ENCODE results near the gene TMEM63C.
A peak's percentile ranks its signal among the peaks of the same experiment; 100 is the strongest.

Gene TMEM63C

DNA sequence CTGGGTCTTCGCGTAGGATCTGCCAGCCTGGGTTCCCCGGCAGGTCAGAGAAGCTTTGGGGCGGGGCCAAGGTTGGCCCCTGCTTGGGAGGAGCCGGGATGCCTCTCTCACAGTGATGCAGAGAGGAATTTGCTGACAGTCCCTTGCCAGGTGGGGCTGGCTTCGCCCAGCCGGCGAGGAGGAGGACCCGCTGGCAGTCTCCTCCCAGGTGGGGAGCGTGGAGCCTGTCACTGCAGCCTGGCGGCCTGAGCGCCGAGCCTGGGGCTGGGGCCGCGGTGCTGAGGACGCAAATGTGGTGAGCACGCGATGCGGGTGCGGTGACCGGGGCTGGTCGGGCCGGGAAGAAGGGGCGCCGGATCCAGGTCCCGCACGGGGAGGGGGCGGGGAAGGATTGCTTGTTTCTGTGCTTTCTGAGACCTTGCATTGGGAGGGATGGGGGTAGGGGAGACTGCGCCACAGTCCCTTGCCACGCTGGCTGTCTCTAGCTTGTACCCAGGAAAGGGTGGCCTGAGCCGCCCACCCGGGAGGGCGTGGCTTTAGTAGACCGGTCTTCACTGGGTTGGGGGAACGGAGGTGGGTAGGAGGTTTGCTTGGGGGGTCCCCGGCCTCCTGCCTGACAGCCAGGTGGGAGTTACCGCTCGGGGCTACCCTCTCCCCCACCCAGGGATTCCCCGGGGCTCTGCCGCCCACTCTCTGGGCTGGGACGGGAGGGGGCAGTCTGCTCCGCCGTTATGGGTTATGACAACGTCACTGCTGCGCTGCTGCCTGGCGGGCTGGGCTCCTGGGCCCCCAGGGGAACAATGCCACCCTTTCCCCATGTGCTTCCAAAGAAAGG, at the start of gene TMEM63C:
TSS of gene TMEM63C (plus strand) at position 196 of the 835 bp plus-strand sequence. CDS start 37,016 bp downstream, outside the sequence.
- DNase-seq, result peak; percentile 55

GRCh38 chr14:77131871-77132486, 49.6 kb upstream of the TMEM63C start:
- no peak for DNase-seq

- peak; percentile 21 for DNase-seq
Observed at GRCh38 chr14:77133720-77134338, 47.8 kb upstream of the TMEM63C start.

- DNase-seq, result no peak
Observed at GRCh38 chr14:77139022-77139421, 42.6 kb upstream of the TMEM63C start.

DNA sequence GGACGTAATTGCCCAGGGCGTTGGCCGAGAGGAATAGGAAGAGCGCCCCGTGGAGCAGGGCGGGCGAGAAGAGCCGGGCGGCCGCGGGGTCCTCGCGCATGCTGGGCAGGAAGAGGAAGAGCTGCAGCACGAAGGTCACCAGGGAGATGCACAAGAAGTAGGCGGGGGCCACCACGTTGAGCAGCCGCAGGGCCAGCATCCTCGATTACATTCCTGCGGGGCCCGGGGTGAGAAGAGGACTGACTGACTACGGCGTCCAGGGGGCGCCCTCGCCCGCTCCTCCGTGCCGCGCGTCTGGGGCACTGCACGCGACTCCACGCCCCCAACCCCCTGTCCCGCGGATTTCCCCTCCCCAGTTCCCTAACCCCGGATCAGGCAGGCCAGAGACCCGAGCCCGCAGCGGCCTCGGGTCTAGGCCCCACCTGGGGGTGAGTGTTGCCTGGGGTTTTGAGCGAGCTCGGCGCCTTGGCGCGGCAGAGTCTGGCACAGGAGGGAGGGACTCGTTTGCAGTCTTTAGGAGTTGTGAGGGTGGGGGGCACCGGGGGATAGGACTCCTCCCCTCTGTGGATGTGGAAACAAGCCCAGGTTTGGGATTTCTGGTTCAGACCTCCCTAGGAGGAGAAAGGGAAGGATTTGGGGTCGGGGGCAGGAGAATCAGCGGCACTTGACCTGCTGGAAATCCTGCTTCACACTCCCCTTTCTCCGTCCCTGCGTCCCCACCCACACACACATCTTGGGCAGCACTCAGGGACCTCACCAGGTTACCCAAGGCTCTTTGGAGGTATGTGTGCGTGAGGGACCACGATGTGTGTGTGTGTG, 41.8 kb upstream of the TMEM63C start:
- no peak for DNase-seq

- no peak for DNase-seq
Observed at GRCh38 chr14:77140359-77141213, 41.0 kb upstream of the TMEM63C start.

GRCh38 chr14:77141214-77142004, 40.2 kb upstream of the TMEM63C start, which contains the start of gene ZDHHC22:
Gene ZDHHC22 (minus strand): TSS chr14:77141791. CDS start chr14:77139738, 2,053 bp downstream.
- DNase-seq, result no peak

DNA sequence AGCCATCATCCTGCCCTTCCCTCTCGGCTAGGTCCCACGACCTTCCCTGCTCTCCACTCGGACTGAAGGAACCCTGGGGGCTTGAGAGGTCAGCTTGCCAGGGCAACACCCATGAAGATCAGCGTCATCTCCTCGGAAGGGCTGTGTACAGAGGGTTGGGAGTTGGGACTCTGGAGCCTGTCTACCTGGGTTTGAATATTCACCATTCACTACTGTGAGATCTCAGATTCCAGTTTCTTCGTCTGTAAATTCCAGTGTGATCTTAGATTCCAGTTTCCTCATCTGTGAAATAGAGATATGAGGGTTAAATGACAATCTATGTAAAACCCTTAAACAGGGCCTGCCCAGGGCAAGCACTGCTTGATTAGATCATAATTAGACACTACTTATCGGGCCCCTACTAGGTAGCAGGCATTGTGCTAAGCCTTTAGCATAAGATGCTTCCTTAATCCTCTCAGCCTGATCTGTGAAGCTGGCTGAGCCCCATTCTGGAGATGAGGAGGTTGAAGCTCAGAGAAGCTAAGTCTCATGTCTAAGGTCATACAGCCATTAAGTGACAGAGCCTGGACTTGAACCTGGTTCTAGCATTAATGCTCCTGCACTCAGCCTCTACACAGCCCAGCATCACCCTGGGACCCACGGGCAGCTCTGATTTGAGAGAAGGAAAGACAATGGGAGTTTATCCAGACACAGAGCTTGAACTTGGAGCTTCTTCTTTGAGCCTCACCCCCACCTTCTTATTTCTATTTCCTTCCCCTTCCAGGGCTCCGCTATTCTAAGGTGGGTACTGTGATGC, 39.4 kb upstream of the TMEM63C start:
- no peak for DNase-seq

DNA sequence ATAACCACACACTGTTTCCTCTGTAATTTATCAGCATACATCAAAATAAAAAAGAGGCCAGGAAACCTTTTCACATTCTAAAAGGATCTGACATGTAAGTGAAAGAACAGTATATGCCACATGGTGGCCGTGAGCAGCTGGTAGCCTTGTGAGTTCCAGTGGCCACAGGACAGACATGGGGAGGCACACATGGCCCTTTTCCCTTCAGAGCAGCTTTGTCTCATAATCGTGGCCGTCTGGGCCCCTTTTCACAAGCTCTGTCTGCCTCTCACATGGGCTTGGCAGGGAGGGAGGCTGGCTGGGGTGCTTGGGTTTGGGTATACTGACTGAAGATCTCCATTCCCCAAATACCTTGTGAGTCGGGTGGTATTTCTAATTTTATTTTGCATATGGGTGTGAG, 38.5 kb upstream of the TMEM63C start:
- DNase-seq, result no peak

DNA sequence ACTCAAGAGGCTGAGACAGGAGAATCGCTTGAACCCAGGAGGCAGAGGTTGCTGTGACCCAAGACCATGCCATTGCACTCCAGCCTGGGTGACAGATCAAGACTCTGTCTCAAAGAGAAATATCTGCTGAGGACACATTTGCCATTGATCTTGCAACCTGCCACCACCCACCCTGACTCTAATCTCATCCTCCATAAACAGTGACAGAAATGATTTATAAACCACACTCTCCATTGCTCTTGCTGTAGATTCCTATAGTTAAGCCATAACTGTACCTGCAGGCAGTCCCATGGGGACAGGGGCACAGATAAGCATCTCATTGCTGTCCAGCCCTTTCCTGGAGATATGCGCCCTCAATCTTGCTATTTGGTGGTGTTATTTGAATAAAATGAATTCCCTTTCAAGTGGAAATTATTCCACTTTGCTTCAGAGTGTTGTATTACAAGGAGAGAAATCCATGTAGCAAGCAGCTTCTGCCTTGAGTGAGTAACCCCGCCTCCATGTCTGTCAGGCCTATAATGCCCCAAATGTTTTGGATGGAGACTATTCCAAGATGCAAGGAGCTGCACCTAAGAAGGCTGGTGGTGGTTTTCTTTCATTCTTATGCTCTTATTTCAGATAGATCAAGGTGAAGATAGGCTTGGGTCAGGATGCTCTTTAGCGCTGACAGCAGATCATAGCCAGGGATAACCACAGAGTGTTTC, 37.0 kb upstream of the TMEM63C start:
- DNase-seq, result no peak

DNA sequence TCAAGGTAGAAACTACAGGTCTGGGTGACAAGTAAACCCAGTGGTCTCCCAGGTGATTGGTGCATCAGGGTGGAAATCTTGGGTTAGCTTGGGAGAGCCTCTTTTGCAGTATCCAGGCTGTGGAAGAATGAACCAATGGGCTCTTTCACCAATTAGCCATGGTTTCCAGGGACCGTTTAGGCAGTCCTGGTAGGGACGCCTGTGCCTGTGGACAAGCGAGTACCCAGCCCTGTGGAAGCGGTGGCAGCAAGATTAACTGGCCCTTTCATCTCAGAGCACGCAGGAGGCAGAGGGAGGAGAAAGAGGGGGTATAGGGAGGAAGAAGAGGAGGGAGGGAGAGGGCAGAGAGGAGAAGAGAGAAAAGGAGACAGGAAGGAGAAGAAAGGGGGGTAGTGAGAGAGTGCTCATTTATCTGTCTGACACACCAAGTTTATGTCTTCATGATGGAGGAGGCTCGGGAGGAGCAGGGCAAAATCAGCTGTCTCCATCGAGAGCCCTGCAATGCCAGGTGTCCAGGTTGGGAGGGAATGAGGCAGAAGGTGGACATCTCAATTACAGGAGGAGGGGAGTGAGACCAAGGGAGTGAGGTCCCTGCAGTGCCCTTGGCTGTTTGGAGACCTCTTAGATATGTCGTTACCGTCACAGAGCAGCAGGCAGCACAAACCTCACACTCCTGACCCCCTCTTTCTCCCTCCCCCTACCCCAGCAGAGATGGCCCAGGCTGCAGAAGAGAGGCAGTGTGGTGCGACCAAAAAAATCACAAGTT, 35.4 kb upstream of the TMEM63C start:
- no peak for DNase-seq

GRCh38 chr14:77148510-77149231, 32.9 kb upstream of the TMEM63C start:
- DNase-seq, result no peak

DNA sequence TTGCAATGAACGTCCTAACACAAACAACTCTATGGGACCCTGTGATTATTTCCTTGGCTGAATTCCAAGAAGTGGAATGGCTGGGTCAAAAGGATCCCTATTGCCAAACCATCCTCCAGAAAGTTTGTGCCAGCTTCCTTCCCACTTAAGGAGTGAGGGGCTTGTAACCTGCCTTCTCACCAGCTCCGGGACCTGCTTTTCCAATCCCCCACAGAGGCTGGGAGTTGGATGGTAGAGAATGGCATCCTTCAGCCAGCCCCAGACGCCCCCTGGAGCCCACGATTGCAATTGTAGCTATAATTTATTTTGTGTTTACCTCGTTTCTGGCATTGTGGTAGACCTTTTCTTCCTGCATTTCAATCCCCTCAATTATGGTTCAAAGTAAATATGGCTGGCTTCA, 30.4 kb upstream of the TMEM63C start:
- no peak for DNase-seq

GRCh38 chr14:77151918-77152588, 29.5 kb upstream of the TMEM63C start:
- no peak for DNase-seq

DNA sequence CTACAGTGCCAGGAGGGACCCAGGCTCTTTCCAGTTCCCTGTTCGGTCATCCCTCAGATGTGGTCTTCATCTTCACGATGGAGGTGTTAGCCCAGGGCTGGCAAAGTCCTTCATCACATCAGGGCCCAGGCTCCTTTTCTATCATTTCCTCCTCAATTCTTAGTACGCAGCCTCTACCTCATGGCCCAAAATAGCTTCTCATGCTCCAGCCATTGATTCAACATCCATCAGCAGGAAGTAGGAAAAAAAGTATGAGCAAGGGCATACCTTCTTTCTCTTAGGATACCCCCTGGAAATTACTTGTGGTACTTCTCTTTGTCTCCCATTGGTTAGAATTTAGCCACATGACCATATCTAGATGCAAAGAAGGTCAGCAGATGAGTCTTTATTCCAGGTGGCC, 27.8 kb upstream of the TMEM63C start:
- DNase-seq, result no peak

GRCh38 chr14:77154421-77154820, 27.2 kb upstream of the TMEM63C start:
- DNase-seq, result no peak

DNA sequence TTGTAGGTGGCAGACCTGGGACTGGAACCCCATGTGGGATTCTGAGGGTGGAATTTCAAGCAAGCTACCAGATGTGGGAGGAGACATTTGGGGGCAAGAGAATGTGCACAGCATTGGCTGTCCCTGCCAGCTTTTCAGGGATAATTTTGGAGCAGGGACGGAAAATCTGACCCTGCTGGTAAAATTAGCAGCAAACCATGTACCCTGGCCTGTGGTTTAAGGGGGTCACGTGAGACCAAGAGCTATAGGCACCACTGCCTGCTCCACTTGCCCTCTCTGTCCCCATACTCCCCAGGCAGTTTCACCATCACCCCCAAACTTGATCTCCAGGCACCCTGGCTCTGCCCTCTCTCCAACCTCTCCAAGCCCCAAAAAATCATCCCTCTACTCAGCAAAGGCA, 26.5 kb upstream of the TMEM63C start:
- DNase-seq, result no peak

- no peak for DNase-seq
Observed at GRCh38 chr14:77157740-77158139, 23.9 kb upstream of the TMEM63C start.
